NB4 (cell line): ENCODE results near the gene RAP1GAP2.

Experiments
- DNase-seq: peaks from one replicate; pipeline ENCODE4 v3.0.0; 2010; ENCODE audit warnings: low read depth
- H3K4me3 ChIP-seq: one replicate; pipeline ENCODE4 v1.5.1; 2011; ENCODE audit warnings: mild to moderate bottlenecking, low read depth, low read length, moderate library complexity
- MYC ChIP-seq: IDR thresholded peaks from 2 replicates; pipeline ENCODE4 v1.6.1; 2011; ENCODE audit warnings: low read depth, low read length
- POLR2A ChIP-seq: IDR thresholded peaks from 2 replicates; pipeline ENCODE4 v1.6.1; 2011; ENCODE audit warnings: mild to moderate bottlenecking; ENCODE audit not compliant: insufficient read length; ENCODE audit errors: extremely low read depth
- TF ChIP-seq, protein P1 (sequence below): IDR thresholded peaks from one replicate; pipeline ENCODE4 v1.5.1; 2012; ENCODE audit warnings: low read depth, low read length
- TF ChIP-seq, protein P2 (sequence below): IDR thresholded peaks from 2 replicates; pipeline ENCODE4 v1.6.1; 2011; ENCODE audit warnings: low read depth, low read length

Gene RAP1GAP2

DNA sequence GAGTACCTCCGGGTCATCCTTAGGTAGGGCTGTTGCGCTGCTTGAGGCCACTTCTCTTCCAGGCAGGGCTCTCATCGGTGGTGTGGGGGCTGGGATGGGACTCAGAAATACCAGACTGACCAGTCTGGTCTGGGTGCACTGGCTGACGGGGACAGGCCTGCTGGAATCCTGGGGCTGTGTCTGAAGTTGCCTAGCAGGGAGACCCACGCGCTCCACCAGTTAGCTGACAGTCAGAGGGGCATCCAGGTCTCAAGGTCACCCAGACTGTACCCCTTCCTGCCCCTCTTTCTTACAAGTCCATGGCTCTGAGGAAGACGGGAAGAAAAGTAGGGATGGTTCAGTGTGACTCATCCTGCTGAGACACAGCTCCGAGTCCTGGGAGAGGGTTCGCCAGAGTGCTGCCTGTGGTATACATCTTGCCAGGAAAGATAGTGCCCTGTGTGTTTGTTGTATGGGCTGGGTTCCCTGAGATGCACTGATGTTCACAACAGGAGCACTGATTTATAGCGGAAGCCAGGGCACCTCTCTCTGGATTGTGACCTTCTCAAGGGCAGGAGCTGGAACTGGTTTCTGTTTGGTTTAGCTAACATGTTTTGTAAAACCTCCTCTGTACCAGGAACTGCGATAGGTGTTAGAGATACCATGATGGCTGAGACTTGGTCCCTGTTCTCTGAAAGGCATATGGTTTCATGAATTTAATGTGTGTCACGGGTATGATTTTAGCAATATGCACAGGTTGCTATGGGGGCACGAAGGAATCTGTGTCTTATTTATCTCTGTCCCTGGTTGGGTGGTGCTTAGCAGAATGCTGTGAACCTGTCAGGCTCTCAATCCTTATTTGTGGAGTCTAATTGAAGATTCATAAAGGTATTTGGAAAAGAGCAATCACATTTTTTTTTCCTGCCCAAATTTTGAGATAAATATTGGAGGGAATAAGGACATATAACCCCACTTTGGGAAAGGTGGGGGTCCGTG, 169.7 kb downstream of the RAP1GAP2 start:
- no peak overlapping the region for H3K4me3 ChIP-seq

DNA sequence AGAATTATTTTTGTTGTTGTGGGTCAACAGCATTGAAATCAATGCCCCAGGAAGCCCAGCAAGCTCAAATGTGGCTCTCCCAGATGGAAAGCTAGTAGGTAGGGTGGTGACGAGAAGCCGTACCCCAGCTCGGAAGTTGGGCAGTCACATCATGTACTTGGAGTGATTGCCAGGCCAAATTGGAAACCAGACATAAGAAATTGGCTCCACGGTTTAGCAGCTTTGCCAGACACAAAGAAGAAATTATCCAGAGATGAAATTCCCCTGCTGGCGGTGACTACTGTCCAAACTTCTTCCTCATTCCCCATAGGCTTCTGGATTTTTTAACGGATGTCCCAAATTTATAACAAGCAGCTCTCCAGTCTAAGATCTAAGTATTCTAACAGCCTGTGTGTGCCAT, 171.3 kb downstream of the RAP1GAP2 start:
- H3K4me3 ChIP-seq: no peak overlapping the region
- TF ChIP-seq, protein P1, sequence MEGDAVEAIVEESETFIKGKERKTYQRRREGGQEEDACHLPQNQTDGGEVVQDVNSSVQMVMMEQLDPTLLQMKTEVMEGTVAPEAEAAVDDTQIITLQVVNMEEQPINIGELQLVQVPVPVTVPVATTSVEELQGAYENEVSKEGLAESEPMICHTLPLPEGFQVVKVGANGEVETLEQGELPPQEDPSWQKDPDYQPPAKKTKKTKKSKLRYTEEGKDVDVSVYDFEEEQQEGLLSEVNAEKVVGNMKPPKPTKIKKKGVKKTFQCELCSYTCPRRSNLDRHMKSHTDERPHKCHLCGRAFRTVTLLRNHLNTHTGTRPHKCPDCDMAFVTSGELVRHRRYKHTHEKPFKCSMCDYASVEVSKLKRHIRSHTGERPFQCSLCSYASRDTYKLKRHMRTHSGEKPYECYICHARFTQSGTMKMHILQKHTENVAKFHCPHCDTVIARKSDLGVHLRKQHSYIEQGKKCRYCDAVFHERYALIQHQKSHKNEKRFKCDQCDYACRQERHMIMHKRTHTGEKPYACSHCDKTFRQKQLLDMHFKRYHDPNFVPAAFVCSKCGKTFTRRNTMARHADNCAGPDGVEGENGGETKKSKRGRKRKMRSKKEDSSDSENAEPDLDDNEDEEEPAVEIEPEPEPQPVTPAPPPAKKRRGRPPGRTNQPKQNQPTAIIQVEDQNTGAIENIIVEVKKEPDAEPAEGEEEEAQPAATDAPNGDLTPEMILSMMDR: no peak
- no peak for TF ChIP-seq POLR2A
- TF ChIP-seq, protein P2, sequence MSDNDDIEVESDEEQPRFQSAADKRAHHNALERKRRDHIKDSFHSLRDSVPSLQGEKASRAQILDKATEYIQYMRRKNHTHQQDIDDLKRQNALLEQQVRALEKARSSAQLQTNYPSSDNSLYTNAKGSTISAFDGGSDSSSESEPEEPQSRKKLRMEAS: no peak
- no peak for TF ChIP-seq MYC
- no peak for DNase-seq

More for the DNA sequence above, 169.7 kb downstream of the RAP1GAP2 start:
- TF ChIP-seq POLR2A (no peak), MYC (no peak)
- TF ChIP-seq, protein P1: no peak
- TF ChIP-seq, protein P2: no peak
- DNase-seq: no peak

DNA sequence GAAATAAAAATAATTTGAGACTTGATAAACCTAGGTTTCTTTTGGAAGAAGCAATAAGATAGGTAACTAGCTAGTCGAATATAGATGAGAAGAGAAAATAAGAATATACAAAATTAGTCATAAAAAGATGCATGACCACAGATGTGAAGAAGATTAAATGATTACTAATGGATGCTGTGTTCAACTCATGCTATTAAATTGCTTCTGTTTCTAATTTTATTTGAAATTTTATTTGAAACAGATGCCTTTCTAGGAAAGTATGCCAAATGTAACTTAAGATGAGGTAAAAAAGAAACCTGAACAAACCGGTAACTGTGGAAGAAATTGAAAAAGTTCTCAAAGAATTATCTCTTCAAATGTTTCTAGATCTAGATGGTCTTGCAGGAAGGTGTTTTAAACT, 175.6 kb downstream of the RAP1GAP2 start:
- no peak overlapping the region for H3K4me3 ChIP-seq
- TF ChIP-seq, protein P2: no peak
- no peak for TF ChIP-seq POLR2A
- TF ChIP-seq, protein P1: no peak
- TF ChIP-seq MYC: no peak
- DNase-seq: no peak

DNA sequence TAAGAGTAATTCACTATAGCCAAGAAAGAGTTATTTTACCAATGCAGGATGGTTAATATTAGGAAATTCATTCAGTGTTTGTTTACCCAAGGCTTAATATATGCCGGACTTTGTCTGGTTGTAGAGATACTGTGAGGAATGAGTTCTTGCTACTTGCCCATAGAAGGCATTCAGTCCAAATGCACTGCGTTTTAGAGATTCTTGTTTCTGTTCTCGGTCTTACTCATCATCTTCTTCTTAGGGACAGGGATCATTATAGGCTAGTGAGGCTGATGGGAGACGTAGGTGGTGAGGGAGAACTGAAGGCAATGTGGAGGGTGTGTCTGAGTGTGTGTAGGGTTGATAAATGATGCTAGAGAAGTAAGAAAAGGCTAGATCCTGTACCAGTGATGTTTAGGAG, 176.5 kb downstream of the RAP1GAP2 start:
- no peak overlapping the region for H3K4me3 ChIP-seq
- TF ChIP-seq, protein P1: no peak
- no peak for TF ChIP-seq POLR2A
- no peak for TF ChIP-seq MYC
- TF ChIP-seq, protein P2: no peak
- no peak for DNase-seq

DNA sequence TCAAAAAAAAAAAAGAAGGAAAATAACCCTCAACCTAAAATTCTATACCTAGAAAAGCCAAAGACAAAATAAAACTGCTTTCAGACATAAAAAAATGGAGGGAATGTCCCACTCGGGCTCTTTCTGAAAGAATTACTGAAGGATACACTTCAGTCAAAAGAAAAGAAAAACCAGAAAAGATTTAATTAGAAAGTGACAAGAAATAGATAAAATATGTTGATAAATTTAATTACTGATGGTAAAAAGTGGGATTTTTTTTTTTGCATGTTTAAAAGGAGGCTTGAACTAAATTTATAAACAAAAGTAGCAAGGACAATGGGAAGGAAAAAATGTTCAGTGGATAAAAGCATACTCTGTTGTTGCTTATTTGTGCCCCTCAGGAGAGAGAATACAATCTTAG, 178.1 kb downstream of the RAP1GAP2 start:
- no peak for DNase-seq
- H3K4me3 ChIP-seq: no peak overlapping the region

More for the DNA sequence above, 178.1 kb downstream of the RAP1GAP2 start:
- TF ChIP-seq POLR2A (no peak), MYC (no peak)
- TF ChIP-seq, protein P2: no peak
- TF ChIP-seq, protein P1: no peak
